HEK293 (cell line): ENCODE results near the gene CBX2.
A peak's percentile ranks its signal among the peaks of the same experiment; 100 is the strongest.

Source experiments
- ATF2 ChIP-seq: fragments of 450-650 bp; formaldehyde crosslinking; IDR thresholded peaks from 2 replicates; pipeline ENCODE4 v1.5.1; 2016; ENCODE audit warnings: missing biosample characterization, missing genetic modification characterization, low read depth
- CTCF ChIP-seq: fragments of 450-650 bp; formaldehyde crosslinking; IDR thresholded peaks from 2 replicates; pipeline ENCODE4 v1.5.1; 2016; ENCODE audit warnings: missing biosample characterization, missing genetic modification characterization
- PRDM10 ChIP-seq: fragments of 450-650 bp; formaldehyde crosslinking; IDR thresholded peaks from 2 replicates; pipeline ENCODE4 v1.5.1; 2016; ENCODE audit warnings: missing biosample characterization, missing genetic modification characterization
- REST ChIP-seq: fragments of 450-650 bp; formaldehyde crosslinking; IDR thresholded peaks from 2 replicates; pipeline ENCODE4 v1.5.1; 2016; ENCODE audit warnings: missing biosample characterization, missing genetic modification characterization
- ZBTB17 ChIP-seq: fragments of 450-650 bp; formaldehyde crosslinking; IDR thresholded peaks from 2 replicates; pipeline ENCODE4 v1.5.1; 2016; ENCODE audit warnings: missing biosample characterization, missing genetic modification characterization
- ZBTB21 ChIP-seq: fragments of 450-650 bp; formaldehyde crosslinking; IDR thresholded peaks from 2 replicates; pipeline ENCODE4 v1.5.1; 2017; ENCODE audit warnings: missing biosample characterization, missing genetic modification characterization
- ZBTB7A ChIP-seq: fragments of 450-650 bp; formaldehyde crosslinking; IDR thresholded peaks from 2 replicates; pipeline ENCODE4 v1.5.1; 2016; ENCODE audit warnings: low read depth, missing biosample characterization, missing genetic modification characterization
- ZIC2 ChIP-seq: fragments of 450-650 bp; formaldehyde crosslinking; IDR thresholded peaks from 2 replicates; pipeline ENCODE4 v1.5.1; 2016; ENCODE audit warnings: missing biosample characterization, missing genetic modification characterization
- ZNF274 ChIP-seq, 2 experiments: fragments of 200-500 bp in 1 of 2; fragments of 450-650 bp in 1 of 2; sonication (Bioruptor generic) in 1 of 2; formaldehyde crosslinking in 1 of 2; IDR thresholded peaks; 2 replicates each; pipeline versions ENCODE4 v1.5.1 to v1.6.1; 2014 to 2016; ENCODE audit warnings: borderline replicate concordance in 1 of 2, inconsistent platforms in 1 of 2, low read length in 1 of 2, missing biosample characterization in 1 of 2, missing genetic modification characterization in 1 of 2
- ZNF843 ChIP-seq: fragments of 450-650 bp; formaldehyde crosslinking; IDR thresholded peaks from 2 replicates; pipeline ENCODE4 v1.5.1; 2016; ENCODE audit warnings: missing biosample characterization, missing genetic modification characterization

GRCh38 chr17:79799538-79800324, 21.8 kb downstream of the CBX2 start:
- TF ChIP-seq CTCF (tag by site-specific recombination): no peak; the same call in 1 of the 2 replicates
- no peak for TF ChIP-seq PRDM10 (tag by site-specific recombination)
- TF ChIP-seq ZBTB7A (tag by site-specific recombination): 0 out of 2 replicates have a peak, but pooled peaks have one; percentile 9
- no peak for TF ChIP-seq ZBTB21 (tag by site-specific recombination)
- TF ChIP-seq ZNF274 (IDR thresholded peaks at IDR 0.05; ENCODE audit: low read length): no peak
- no peak for TF ChIP-seq ZNF274 (tag by site-specific recombination; IDR thresholded peaks at IDR 0.05; ENCODE audit: borderline replicate concordance)
- no peak for TF ChIP-seq ATF2
- peak; percentile 88 for TF ChIP-seq ZIC2
- no peak for TF ChIP-seq REST
- TF ChIP-seq ZNF843 (tag by site-specific recombination): no peak
- TF ChIP-seq ZBTB17: no peak
